Activated CD4-positive, alpha-beta T cell treated with anti-CD3 and anti-CD28 coated beads for 4 hours (primary cell): ENCODE results near the gene TXLNA.
A peak's percentile ranks its signal among the peaks of the same experiment; 100 is the strongest.
"Not testable (repeated sequence)": the region's sequence is repeated elsewhere in the genome, so short reads cannot be mapped to it uniquely, and the experiment has no call there.

Experiments
- DNase-seq, 2 donors: peaks; one replicate each; pipeline ENCODE4 v3.0.0-alpha.2; 2020

The TXLNA gene

GRCh38 chr1:32179443-32180185, at the start of gene TXLNA:
Gene TXLNA, plus strand, starts transcription at chr1:32179675. Its CDS starts 671 bp downstream, at chr1:32180346.
- peak; percentile 89 to 92 for DNase-seq

- not testable (repeated sequence) for DNase-seq
These were observed 45.6 kb upstream of the TXLNA start for GRCh38 chr1:32133950-32134280.

- DNase-seq, result no peak
These were observed 42.4 kb upstream of the TXLNA start for GRCh38 chr1:32137111-32137510.

- no peak for DNase-seq
These were observed 40.5 kb upstream of the TXLNA start for GRCh38 chr1:32138965-32139364.

GRCh38 chr1:32142446-32143301, 36.8 kb upstream of the TXLNA start:
- no peak for DNase-seq

GRCh38 chr1:32143302-32143695, 36.2 kb upstream of the TXLNA start:
- not testable (repeated sequence) for DNase-seq

- DNase-seq, result no peak
These were observed 35.4 kb upstream of the TXLNA start for GRCh38 chr1:32144033-32144432.

GRCh38 chr1:32147799-32148198, 31.7 kb upstream of the TXLNA start:
- not testable (repeated sequence) for DNase-seq

- DNase-seq, result no peak
These were observed 28.6 kb upstream of the TXLNA start for GRCh38 chr1:32150847-32151246.

GRCh38 chr1:32151319-32151787, 28.1 kb upstream of the TXLNA start:
- no peak for DNase-seq

GRCh38 chr1:32159189-32159588, 20.3 kb upstream of the TXLNA start:
- no peak for DNase-seq

GRCh38 chr1:32163405-32163804, 16.1 kb upstream of the TXLNA start:
- DNase-seq, result no peak

GRCh38 chr1:32165633-32166032, 13.8 kb upstream of the TXLNA start:
- not testable (repeated sequence) for DNase-seq

- no peak for DNase-seq
These were observed 8.5 kb upstream of the TXLNA start for GRCh38 chr1:32170991-32171390.

- DNase-seq, result no peak
These were observed 6.7 kb upstream of the TXLNA start for GRCh38 chr1:32172621-32173245.

- no peak for DNase-seq
These were observed 889 bp upstream of the TXLNA start for GRCh38 chr1:32178380-32179192.

GRCh38 chr1:32179193-32179442, 357 bp upstream of the TXLNA start:
- DNase-seq, result no peak

- peak; percentile 16 to 17 for DNase-seq
These were observed 948 bp downstream of the TXLNA start for GRCh38 chr1:32180186-32181060.

- no peak for DNase-seq
These were observed 1.6 kb downstream of the TXLNA start for GRCh38 chr1:32181065-32181464.

- DNase-seq, result no peak
These were observed 2.1 kb downstream of the TXLNA start for GRCh38 chr1:32181563-32181962.

GRCh38 chr1:32182060-32182459, 2.6 kb downstream of the TXLNA start:
- DNase-seq, result no peak

- no peak for DNase-seq
These were observed 5.2 kb downstream of the TXLNA start for GRCh38 chr1:32184650-32185049.
